B cell (primary cell): ENCODE data around the gene LAPTM4A.

ENCODE experiments used
- EZH2 ChIP-seq: IDR thresholded peaks from 2 replicates; pipeline ENCODE4 v1.6.1; 2012; ENCODE audit warnings: borderline replicate concordance, low read depth, mild to moderate bottlenecking, moderate library complexity, low read length; ENCODE audit not compliant: insufficient read depth, poor library complexity, severe bottlenecking
- TF ChIP-seq, protein P1 (sequence below): fragments of 200-600 bp; IDR thresholded peaks from one replicate; pipeline ENCODE4 v1.8.0; 2022; ENCODE audit warnings: antibody characterized with exemption, mild to moderate bottlenecking

DNA sequence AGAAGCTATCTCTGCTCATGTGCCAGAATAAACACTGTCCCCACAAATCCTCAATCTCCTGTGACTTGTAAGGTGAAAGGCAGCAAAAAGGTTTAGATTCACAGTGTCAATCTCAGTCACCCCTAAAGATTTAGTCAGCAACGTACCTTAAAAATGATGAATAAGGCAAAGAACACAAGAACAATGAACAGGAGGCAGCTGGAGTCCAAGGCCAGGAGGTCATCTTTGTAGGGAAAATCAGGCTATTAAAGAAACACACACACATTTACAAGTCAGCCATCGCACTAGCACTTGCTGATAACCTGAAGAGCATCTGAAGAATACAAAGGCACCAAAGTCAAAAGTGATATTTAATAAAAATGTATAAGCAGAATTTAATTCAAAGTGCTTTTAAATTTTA, 16.6 kb downstream of the LAPTM4A start:
- TF ChIP-seq, protein P1, sequence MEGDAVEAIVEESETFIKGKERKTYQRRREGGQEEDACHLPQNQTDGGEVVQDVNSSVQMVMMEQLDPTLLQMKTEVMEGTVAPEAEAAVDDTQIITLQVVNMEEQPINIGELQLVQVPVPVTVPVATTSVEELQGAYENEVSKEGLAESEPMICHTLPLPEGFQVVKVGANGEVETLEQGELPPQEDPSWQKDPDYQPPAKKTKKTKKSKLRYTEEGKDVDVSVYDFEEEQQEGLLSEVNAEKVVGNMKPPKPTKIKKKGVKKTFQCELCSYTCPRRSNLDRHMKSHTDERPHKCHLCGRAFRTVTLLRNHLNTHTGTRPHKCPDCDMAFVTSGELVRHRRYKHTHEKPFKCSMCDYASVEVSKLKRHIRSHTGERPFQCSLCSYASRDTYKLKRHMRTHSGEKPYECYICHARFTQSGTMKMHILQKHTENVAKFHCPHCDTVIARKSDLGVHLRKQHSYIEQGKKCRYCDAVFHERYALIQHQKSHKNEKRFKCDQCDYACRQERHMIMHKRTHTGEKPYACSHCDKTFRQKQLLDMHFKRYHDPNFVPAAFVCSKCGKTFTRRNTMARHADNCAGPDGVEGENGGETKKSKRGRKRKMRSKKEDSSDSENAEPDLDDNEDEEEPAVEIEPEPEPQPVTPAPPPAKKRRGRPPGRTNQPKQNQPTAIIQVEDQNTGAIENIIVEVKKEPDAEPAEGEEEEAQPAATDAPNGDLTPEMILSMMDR, result no peak
- TF ChIP-seq EZH2, result no peak
